Lower leg skin (tissue), 3 donors: Measurements from ENCODE around the gene TCERG1.

Experiments used
- CTCF ChIP-seq, 3 donors: fragments of 450-650 bp; IDR thresholded peaks; one replicate each; pipeline ENCODE4 v1.5.1; 2016; ENCODE audit warnings: antibody characterized with exemption in 3 of 3, mild to moderate bottlenecking in 3 of 3, moderate library complexity in 2 of 3
- POLR2A ChIP-seq, 2 donors: fragments of 450-650 bp; IDR thresholded peaks; one replicate each; pipeline ENCODE4 v1.6.1; 2016 to 2017; ENCODE audit warnings: antibody characterized with exemption in 2 of 2, mild to moderate bottlenecking in 1 of 2, moderate library complexity in 1 of 2

GRCh38 chr5:146516151-146516475, 69.0 kb downstream of the TCERG1 start, which contains the start of gene GPR151:
- TF ChIP-seq CTCF (IDR thresholded peaks at IDR 0.05) (no peak), POLR2A (IDR thresholded peaks at IDR 0.05) (no peak)
